ENCODE data around the gene ARHGEF10L. TPM values are rescaled to one million over a fixed set of nuclear protein-coding genes. Genes with fewer than 3 reads are reported as not detected.

The ARHGEF10L gene
- total RNA-seq, 1 donor from 2014 or later: 75.6 TPM

DNA sequence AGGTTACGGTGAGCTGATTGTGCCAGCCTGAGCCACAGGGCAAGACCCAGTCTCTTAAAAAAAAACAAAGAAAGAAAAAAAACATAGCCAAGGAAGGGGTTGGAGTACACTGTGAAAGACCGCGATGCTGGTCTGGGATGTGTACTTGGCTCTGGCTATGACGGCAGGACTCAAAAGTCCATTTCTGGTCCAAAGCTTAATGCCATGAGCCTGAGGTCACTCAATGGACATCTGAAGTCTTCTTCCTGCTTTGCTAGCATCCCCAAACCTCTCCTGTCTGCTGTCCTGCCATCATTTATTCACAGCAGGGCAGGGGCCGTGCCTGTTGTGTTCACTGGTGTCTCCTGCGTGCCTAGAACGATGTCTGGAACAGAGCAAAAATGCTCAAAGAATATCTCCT is 1.5 kb upstream of the ARHGEF10L start:
- Histone ChIP-seq H3K9me3 (no peaks in the 10 kb centered on the region), H3K36me3 (no peaks in the 10 kb centered on the region), H3K4me1 (peaks cover 51% of the 10 kb centered on the region), H3K27me3 (no peaks in the 10 kb centered on the region), H3K27ac (peak overlapping the region; percentile 92), H3K4me3 (no peak overlapping the region)
- TF ChIP-seq POLR2A (IDR thresholded peaks at IDR 0.05) (no peak), POLR2AphosphoS5 (IDR thresholded peaks at IDR 0.05; ENCODE audit: insufficient read depth in 1 of 2, low read depth in 1 of 2) (no peak)
- TF ChIP-seq, protein P1, sequence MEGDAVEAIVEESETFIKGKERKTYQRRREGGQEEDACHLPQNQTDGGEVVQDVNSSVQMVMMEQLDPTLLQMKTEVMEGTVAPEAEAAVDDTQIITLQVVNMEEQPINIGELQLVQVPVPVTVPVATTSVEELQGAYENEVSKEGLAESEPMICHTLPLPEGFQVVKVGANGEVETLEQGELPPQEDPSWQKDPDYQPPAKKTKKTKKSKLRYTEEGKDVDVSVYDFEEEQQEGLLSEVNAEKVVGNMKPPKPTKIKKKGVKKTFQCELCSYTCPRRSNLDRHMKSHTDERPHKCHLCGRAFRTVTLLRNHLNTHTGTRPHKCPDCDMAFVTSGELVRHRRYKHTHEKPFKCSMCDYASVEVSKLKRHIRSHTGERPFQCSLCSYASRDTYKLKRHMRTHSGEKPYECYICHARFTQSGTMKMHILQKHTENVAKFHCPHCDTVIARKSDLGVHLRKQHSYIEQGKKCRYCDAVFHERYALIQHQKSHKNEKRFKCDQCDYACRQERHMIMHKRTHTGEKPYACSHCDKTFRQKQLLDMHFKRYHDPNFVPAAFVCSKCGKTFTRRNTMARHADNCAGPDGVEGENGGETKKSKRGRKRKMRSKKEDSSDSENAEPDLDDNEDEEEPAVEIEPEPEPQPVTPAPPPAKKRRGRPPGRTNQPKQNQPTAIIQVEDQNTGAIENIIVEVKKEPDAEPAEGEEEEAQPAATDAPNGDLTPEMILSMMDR (IDR thresholded peaks at IDR 0.05): no peak
- intact Hi-C loops (cut with DNase I): no loop called here
- no peak for DNase-seq (ENCODE audit: extremely low spot score in 2 of 2)

- DNase-seq (ENCODE audit: extremely low spot score in 2 of 2): no peak
- Histone ChIP-seq H3K4me1 (peaks cover 48% of the 10 kb centered on the region), H3K9me3 (no peaks in the 10 kb centered on the region), H3K27me3 (no peaks in the 10 kb centered on the region), H3K4me3 (peak overlapping the region in 1 of 2 donors; percentile 79), H3K27ac (peak overlapping the region; percentile 92), H3K36me3 (no peaks in the 10 kb centered on the region)
- intact Hi-C loops (cut with DNase I): no loop called here
- TF ChIP-seq, protein P1 (IDR thresholded peaks at IDR 0.05): no peak
- TF ChIP-seq POLR2A (IDR thresholded peaks at IDR 0.05) (no peak), POLR2AphosphoS5 (IDR thresholded peaks at IDR 0.05; ENCODE audit: insufficient read depth in 1 of 2, low read depth in 1 of 2) (no peak)
Observed at GRCh38 chr1:17538428-17539117, 925 bp upstream of the ARHGEF10L start.

GRCh38 chr1:17539118-17539476 is 401 bp upstream of the ARHGEF10L start:
- no peak for TF ChIP-seq POLR2AphosphoS5 (IDR thresholded peaks at IDR 0.05; ENCODE audit: insufficient read depth in 1 of 2, low read depth in 1 of 2)
- TF ChIP-seq, protein P1 (IDR thresholded peaks at IDR 0.05): no peak
- no peak for TF ChIP-seq POLR2A (IDR thresholded peaks at IDR 0.05)
- intact Hi-C loops (cut with DNase I): no loop called here
- peak overlapping the region; percentile 92 for H3K27ac ChIP-seq
- no peaks in the 10 kb centered on the region for H3K27me3 ChIP-seq
- H3K36me3 ChIP-seq: no peaks in the 10 kb centered on the region
- peaks cover 44% of the 10 kb centered on the region for H3K4me1 ChIP-seq
- peak overlapping the region; percentile 65 to 79 for H3K4me3 ChIP-seq
- H3K9me3 ChIP-seq: no peaks in the 10 kb centered on the region
- no peak for DNase-seq (ENCODE audit: extremely low spot score in 2 of 2)

DNA sequence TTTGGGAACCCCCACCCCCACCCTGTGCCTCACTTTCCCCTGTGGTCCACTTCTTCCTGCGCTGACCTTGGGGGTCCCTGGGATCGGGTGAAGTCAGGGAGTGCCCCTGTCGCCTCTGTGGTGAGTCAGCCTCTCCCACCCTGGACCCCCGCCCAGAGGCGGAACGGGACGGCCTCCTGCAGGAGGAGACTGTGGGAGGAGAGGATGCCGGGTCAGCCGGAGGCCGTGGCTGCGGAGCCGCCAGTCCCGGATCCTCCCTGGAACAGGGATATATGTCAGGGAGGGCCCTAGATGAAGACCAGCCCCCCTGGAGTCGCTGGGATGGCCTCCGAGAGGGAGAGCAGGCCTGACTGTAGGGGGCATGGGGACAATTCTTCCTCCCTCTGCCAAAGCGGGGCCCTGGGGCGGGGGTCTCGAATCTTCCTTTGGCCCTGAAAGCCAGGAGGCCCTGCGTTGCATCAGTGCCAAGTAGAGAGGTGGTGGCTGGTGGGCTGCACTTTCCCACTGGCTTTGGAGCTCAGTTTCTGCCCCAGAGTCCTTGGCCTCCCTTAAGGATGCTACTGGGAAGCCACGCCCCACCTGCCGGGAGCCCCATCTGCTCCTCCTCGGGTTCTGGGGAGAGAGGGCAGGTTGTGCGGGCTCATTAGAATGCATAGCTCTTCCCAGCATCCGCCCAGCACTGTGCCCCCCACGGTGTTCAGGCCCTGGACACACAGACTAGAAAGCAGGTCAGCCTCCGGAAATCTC is 930 bp downstream of the ARHGEF10L start:
- Histone ChIP-seq H3K36me3 (no peaks in the 10 kb centered on the region), H3K27me3 (no peaks in the 10 kb centered on the region), H3K27ac (peak overlapping the region; percentile 89), H3K9me3 (no peaks in the 10 kb centered on the region), H3K4me1 (peaks cover 50% of the 10 kb centered on the region), H3K4me3 (peak overlapping the region; percentile 65 to 79)
- TF ChIP-seq POLR2AphosphoS5 (IDR thresholded peaks at IDR 0.05; ENCODE audit: insufficient read depth in 1 of 2, low read depth in 1 of 2) (peak in 1 of 2 donors; percentile 72), POLR2A (IDR thresholded peaks at IDR 0.05) (peak in 1 of 2 donors; percentile 8)
- TF ChIP-seq, protein P1 (IDR thresholded peaks at IDR 0.05): no peak
- no peak for DNase-seq (ENCODE audit: extremely low spot score in 2 of 2)
- intact Hi-C loops (cut with DNase I): no loop called here

- intact Hi-C loops (cut with DNase I): no loop called here
- no peak for DNase-seq (ENCODE audit: extremely low spot score in 2 of 2)
- Histone ChIP-seq H3K4me3 (no peak overlapping the region), H3K9me3 (no peaks in the 10 kb centered on the region), H3K27me3 (no peaks in the 10 kb centered on the region), H3K36me3 (no peaks in the 10 kb centered on the region), H3K4me1 (peaks cover 63% of the 10 kb centered on the region), H3K27ac (peak overlapping the region; percentile 55)
- no peak for TF ChIP-seq POLR2AphosphoS5 (IDR thresholded peaks at IDR 0.05; ENCODE audit: insufficient read depth in 1 of 2, low read depth in 1 of 2)
- TF ChIP-seq POLR2A (IDR thresholded peaks at IDR 0.05): no peak
- TF ChIP-seq, protein P1 (IDR thresholded peaks at IDR 0.05): no peak
Observed at GRCh38 chr1:17542645-17543044, 3.1 kb downstream of the ARHGEF10L start.

Measured in vagina (tissue), 2 donors.